GM12875 (cell line): ENCODE measurements around the gene TFB1M.
"Not testable (repeated sequence)": the region's sequence is repeated elsewhere in the genome, so short reads cannot be mapped to it uniquely, and the experiment has no call there.

Experiments
- H3K4me3 ChIP-seq: one replicate; pipeline ENCODE4 v1.5.1; 2011; ENCODE audit warnings: low read depth, low read length, control low read depth
- TF ChIP-seq, protein P1 (sequence below): IDR thresholded peaks from 2 replicates; pipeline ENCODE4 v1.5.1; 2011; ENCODE audit warnings: low read depth, mild to moderate bottlenecking, control low read depth, inconsistent platforms, low read length, moderate library complexity, borderline replicate concordance; ENCODE audit not compliant: insufficient read depth

TFB1M gene

DNA sequence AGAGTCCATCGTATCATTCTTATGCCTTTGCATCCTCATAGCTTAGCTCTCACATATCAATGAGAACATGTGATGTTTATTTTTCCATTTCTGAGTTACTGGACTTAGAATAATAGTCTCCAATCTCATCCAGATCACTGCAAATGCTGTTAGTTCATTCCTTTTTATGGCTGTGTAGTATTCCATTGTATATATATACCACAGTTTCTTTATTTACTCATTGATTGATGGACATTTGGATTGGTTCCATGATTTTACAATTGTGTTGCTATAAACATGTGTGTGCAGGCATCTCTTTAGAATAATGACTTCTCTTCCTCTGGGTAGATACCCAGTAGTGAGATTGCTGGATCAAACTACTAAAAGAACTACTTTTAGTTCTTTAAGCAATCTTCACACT, 21.0 kb upstream of the TFB1M start:
- H3K4me3 ChIP-seq: no peak overlapping the region
- TF ChIP-seq, protein P1, sequence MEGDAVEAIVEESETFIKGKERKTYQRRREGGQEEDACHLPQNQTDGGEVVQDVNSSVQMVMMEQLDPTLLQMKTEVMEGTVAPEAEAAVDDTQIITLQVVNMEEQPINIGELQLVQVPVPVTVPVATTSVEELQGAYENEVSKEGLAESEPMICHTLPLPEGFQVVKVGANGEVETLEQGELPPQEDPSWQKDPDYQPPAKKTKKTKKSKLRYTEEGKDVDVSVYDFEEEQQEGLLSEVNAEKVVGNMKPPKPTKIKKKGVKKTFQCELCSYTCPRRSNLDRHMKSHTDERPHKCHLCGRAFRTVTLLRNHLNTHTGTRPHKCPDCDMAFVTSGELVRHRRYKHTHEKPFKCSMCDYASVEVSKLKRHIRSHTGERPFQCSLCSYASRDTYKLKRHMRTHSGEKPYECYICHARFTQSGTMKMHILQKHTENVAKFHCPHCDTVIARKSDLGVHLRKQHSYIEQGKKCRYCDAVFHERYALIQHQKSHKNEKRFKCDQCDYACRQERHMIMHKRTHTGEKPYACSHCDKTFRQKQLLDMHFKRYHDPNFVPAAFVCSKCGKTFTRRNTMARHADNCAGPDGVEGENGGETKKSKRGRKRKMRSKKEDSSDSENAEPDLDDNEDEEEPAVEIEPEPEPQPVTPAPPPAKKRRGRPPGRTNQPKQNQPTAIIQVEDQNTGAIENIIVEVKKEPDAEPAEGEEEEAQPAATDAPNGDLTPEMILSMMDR: no peak

DNA sequence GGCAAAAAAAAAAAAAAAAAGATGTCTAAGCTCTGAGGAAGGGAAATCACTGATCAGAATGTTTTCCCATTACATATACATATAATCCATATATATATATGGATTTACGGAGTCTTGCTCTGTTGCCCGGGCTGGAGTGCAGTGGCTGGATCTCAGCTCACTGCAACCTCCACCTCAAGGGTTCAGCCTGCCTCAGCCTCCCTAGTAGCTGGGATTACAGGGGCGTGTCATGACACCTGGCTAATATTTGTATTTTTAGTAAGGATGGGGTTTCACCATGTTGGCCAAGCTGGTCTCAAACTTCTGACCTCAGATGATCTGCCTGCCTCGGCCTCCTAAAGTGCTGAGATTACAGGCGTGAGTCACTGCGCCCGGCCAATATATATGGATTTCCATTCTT, 19.8 kb upstream of the TFB1M start:
- not testable (repeated sequence) for H3K4me3 ChIP-seq

DNA sequence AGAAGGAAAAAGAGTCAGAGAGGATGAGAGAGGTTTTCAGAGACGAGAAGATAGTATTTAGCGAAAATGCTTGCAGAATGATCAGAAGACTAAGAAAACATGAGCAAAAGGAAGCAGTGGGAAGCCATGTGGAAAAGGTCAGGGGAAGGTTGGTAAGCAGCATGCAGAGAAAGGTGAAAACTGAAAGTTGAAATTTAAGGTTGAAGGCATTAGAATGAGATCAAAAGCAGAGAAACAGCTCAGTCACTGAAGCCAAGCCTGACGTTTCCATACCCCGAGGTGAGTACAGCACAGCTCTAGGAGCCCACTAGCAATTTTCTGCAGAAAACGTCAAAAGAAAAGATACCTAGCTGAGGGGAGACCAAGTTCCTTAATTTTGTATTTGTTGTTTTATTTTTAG, 19.1 kb upstream of the TFB1M start:
- TF ChIP-seq, protein P1: no peak
- H3K4me3 ChIP-seq: no peak overlapping the region

DNA sequence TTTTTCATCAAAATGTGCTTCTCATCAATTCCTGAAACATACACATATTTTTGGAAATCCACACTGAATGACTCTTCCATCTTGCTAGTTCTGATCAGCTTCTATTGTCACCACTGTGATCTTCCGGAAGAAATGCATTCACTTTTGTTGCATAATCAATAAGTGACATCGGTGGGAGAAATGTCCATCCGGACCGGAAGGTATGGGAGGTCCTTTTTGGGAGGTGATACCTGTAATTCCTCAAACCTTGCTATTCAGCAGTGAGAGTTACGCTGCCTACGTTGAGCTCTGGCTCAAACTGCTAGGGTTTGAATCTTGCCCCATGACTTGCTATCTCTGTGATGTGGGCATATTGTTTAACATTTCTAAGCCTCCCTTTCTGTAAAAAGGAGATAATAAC, 16.6 kb upstream of the TFB1M start:
- no peak overlapping the region for H3K4me3 ChIP-seq
- TF ChIP-seq, protein P1: no peak

DNA sequence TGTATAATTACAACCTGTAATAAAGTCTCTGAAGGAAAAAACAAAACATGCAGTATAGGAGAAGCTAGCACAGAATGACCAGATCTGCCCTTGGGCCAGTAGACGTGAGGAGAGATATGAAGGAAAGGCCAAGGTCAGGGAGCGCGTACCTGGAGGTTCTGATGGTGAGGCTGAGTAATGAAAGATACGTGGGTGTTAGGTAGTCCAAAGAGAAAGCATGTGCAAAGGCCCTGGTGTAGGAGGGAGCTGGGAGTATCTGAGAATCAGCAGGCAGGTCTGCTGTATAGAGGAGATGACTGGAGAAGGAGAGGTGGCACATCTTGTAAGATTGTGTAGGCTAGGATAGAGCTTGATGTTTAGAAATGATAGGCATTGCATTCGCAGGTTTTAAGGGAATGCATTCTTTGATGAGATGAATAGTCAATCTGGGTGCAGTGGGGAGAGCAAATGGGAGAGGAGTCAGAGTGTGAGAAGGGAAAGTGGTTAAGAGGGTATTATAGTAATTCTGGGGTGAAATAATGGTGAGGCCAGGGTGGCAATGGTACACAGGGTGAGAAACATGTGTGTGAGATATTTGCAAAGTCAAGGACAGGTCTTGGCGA, 15.9 kb upstream of the TFB1M start:
- TF ChIP-seq, protein P1: no peak
- no peak overlapping the region for H3K4me3 ChIP-seq

DNA sequence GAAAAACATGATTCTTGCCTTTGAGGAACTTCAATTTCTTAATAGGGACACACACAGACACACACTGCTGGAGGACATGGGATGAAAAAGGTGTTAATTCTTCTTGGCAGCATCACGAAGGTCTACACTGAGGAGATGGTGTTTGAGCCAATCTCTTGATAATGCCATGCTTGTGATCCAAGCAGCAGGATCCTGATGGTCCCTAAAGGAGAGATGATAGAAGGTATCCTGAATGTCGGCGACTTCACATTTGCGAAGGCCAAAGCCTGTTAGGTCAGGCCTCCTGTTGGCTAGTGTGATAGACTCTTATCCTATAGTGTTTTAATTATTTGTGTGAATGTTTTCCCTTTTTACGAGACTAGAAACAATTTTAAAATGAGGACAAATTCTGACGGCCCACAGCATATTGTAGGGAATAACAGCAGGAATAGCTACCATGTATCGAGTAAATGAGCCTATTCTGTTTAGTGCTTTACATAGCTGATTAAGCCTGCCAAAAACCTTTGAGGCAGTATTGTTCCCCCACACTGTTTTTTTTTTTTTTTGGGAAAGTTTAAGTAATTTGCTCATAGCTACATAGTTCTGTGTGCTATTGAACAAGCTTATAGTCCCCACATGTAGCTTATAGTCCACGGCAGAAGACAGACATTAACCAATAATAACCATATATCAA, 15.3 kb upstream of the TFB1M start:
- no peak overlapping the region for H3K4me3 ChIP-seq
- TF ChIP-seq, protein P1: no peak

DNA sequence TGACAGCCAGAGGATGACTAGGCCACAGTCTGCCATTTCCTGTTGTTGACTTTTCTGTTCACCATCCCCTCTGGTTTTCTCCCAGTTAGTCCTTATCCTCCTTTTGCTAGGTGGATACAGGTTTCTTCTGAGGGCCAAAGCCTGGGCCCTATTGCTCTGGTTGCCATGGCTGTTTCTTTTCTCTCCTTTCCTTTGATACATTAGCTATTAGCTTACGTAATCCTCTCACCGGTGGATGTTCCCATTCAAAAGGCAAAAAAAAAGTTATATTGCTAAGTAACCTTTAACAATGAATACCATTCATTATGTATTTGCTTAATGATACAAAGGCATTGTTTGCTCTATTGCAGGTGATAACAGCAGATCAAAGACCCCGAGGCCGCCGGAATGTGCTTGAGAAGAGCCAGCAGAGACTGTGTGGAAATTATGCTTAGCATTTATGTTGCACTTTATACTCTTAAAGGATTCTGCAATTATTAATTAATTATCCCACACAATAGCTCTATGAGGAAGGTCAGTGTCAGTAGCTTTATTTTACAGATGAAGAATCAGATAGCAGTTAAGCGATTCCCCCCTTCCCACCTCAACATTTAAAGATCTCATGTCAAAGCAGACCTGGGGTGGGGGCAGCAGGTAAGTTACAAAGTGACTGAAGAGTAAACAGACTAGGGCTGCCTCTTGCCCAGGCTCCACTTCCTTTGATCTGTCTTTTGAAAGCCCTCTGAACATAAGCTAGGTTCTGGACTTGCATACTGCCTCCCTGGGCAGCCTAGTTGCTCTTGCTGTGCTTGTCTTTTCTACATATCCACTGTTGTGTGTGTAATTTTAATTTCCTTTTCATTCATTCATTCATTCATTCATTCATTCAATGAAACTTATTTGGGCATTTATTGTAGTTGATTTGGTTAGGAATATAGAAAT, 14.5 kb upstream of the TFB1M start:
- TF ChIP-seq, protein P1: no peak
- H3K4me3 ChIP-seq: no peak overlapping the region
